ENCODE data around the gene SGPP2. TPM values are rescaled to one million over a fixed set of nuclear protein-coding genes. Genes with fewer than 3 reads are reported as not detected.
A peak's percentile ranks its signal among the peaks of the same experiment; 100 is the strongest.
"Not testable (repeated sequence)": the region's sequence is repeated elsewhere in the genome, so short reads cannot be mapped to it uniquely, and the experiment has no call there.

SGPP2 gene
- polyA plus RNA-seq, 2 of the 4 experiments (the other 2 are of a cell fraction) = 0.10 to 0.26 TPM

DNA sequence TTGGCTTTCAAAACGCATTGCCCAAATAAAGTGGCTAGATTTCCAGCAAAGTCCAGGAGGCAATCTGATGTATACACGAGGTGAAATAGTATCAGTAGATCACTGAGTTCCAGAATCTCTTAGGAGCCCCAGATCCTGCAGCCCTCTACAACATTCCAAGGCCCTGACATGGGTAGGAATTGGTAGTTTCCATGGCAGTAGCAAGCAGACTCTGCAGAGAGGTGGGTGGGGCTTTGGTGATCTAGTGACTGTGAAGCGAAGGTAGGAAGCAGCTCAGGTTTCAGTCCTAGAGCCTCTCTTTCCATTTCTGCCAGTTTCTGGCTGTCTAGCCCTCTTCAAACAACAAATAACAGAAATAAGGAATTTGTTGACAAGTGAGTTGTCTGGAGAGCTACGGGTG lies 13.8 kb upstream of the SGPP2 start (continued):
- TF ChIP-seq, protein P1, sequence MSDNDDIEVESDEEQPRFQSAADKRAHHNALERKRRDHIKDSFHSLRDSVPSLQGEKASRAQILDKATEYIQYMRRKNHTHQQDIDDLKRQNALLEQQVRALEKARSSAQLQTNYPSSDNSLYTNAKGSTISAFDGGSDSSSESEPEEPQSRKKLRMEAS (IDR thresholded peaks at IDR 0.05) = no peak
- no peak for TF ChIP-seq POLR2A (IDR thresholded peaks at IDR 0.05; ENCODE audit: low read length)

DNA sequence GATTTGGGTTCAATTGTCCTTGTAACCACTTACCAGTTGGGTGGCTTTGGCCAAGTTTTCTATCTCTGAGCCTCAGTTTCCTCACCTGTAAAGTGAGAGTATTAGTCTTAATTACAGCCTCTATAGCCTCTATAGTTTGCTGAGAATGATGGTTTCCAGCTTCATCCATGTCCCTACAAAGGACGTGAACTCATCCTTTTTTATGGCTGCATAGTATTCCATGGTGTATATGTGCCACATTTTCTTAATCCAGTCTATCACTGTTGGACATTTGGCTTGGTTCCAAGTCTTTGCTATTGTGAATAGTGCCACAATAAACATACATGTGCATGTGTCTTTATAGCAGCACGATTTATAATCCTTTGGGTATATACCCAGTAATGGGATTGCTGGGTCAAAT lies 12.0 kb upstream of the SGPP2 start:
- CTCF ChIA-PET; H3K4me2 ChIP-seq; FAIRE-seq; H3K4me3 ChIP-seq; H3K4me1 ChIP-seq; POLR2A ChIA-PET; H3K27ac ChIP-seq; ATAC-seq; DNase-seq (ENCODE audit: low read depth in 1 of 2, low spot score in 1 of 2): not testable (repeated sequence)
- WGBS (ENCODE audit: missing lambda C conversion rate) = 12% methylated on average over 2 of the region's 2 CpGs
- H3K9me3 ChIP-seq = peaks cover 12% of the 10 kb centered on the region; the same call in 2 of the 3 replicates

DNA sequence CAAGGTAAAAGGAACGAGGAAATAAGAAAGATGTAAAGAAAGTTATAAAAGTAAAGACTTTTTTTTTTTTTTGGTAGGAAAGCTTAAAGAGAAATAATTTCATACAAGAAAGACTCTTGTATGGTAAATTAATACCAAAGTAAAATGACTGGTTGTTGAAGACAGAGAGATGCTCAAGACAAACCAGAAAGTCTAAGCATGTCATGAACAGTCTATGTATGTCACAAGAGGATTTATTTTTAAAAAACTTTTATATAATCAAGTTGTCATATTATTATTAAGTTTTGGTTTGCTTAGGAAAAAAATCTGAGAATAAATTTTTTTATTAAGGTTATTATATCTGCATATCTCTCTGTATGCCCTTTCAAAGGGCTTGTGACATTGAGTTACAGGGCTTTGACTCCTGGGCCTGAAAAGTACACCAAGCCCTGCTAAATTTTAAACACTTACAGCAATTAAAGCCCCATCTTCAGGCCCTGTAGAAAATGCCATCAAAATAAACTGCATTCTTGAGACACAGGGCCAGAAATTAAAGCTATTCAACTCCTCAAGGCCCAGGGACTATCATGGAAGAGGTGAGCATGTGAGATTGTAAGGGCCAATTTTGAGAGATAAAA lies 10.9 kb upstream of the SGPP2 start:
- no peak for ATAC-seq
- peak; percentile 64 for TF ChIP-seq ZFP36 (IDR thresholded peaks at IDR 0.05; ENCODE audit: borderline replicate concordance, partially characterized antibody)
- no peak for TF ChIP-seq JUN (IDR thresholded peaks at IDR 0.05)
- Histone ChIP-seq H3K27ac (no peak overlapping the region), H3K9me3 (peaks cover 12% of the 10 kb centered on the region; the same call in 2 of the 3 replicates), H3K4me1 (no peaks in the 10 kb centered on the region), H3K4me3 (no peak overlapping the region), H3K4me2 (no peak overlapping the region)
- no peak for DNase-seq (ENCODE audit: low read depth in 1 of 2, low spot score in 1 of 2)
- CTCF ChIA-PET = no interaction called here
- no peak for FAIRE-seq
- POLR2A ChIA-PET = no interaction called here
- WGBS (ENCODE audit: missing lambda C conversion rate) = 0% methylated on average over 1 of the region's 1 CpG

DNA sequence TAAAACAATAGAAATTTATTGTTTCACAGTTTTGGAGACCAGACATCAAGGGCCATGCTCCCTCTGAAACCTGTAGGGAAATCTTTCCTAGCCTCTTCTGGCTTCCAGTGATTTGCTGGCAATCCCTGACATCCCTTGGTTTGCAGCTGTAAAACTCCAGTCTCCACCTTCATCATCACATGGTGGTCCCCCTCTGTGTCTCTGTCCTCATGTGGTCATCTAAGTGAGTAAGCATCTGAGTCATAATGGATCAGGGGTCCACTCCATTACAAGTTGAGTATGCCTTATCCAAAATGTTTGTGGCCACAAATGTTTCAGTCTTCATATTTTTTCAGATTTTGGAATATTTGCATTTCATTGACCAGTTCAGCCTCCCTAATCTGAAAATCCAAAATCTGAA lies 5.6 kb upstream of the SGPP2 start:
- DNase-seq (ENCODE audit: low read depth in 1 of 2, low spot score in 1 of 2) = no peak
- no peak for TF ChIP-seq EHMT2 (IDR thresholded peaks at IDR 0.05; ENCODE audit: low read depth)
- TF ChIP-seq, protein P2, sequence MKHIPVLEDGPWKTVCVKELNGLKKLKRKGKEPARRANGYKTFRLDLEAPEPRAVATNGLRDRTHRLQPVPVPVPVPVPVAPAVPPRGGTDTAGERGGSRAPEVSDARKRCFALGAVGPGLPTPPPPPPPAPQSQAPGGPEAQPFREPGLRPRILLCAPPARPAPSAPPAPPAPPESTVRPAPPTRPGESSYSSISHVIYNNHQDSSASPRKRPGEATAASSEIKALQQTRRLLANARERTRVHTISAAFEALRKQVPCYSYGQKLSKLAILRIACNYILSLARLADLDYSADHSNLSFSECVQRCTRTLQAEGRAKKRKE (CRISPR knock-in tag; IDR thresholded peaks at IDR 0.05; ENCODE audit: low read depth) = no peak
- no peak for TF ChIP-seq JUN (IDR thresholded peaks at IDR 0.05)
- no peak for TF ChIP-seq MYC (IDR thresholded peaks at IDR 0.05; ENCODE audit: borderline replicate concordance, low read length)
- TF ChIP-seq MAFK (IDR thresholded peaks at IDR 0.05; ENCODE audit: partially characterized antibody) = no peak
- TF ChIP-seq, protein P3, sequence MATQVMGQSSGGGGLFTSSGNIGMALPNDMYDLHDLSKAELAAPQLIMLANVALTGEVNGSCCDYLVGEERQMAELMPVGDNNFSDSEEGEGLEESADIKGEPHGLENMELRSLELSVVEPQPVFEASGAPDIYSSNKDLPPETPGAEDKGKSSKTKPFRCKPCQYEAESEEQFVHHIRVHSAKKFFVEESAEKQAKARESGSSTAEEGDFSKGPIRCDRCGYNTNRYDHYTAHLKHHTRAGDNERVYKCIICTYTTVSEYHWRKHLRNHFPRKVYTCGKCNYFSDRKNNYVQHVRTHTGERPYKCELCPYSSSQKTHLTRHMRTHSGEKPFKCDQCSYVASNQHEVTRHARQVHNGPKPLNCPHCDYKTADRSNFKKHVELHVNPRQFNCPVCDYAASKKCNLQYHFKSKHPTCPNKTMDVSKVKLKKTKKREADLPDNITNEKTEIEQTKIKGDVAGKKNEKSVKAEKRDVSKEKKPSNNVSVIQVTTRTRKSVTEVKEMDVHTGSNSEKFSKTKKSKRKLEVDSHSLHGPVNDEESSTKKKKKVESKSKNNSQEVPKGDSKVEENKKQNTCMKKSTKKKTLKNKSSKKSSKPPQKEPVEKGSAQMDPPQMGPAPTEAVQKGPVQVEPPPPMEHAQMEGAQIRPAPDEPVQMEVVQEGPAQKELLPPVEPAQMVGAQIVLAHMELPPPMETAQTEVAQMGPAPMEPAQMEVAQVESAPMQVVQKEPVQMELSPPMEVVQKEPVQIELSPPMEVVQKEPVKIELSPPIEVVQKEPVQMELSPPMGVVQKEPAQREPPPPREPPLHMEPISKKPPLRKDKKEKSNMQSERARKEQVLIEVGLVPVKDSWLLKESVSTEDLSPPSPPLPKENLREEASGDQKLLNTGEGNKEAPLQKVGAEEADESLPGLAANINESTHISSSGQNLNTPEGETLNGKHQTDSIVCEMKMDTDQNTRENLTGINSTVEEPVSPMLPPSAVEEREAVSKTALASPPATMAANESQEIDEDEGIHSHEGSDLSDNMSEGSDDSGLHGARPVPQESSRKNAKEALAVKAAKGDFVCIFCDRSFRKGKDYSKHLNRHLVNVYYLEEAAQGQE (IDR thresholded peaks at IDR 0.05) = no peak
- TF ChIP-seq HDAC2 (IDR thresholded peaks at IDR 0.05) = no peak
- no peak overlapping the region for H3K4me3 ChIP-seq
- CTCF ChIA-PET = no interaction called here
- no peaks in the 10 kb centered on the region for H3K4me1 ChIP-seq
- no peak for FAIRE-seq
- no peak overlapping the region for H3K27ac ChIP-seq
- no peak overlapping the region for H3K4me2 ChIP-seq
- ATAC-seq = no peak
- POLR2A ChIA-PET = no interaction called here
- H3K9me3 ChIP-seq = peaks cover 4% of the 10 kb centered on the region; the same call in 2 of the 3 replicates

DNA sequence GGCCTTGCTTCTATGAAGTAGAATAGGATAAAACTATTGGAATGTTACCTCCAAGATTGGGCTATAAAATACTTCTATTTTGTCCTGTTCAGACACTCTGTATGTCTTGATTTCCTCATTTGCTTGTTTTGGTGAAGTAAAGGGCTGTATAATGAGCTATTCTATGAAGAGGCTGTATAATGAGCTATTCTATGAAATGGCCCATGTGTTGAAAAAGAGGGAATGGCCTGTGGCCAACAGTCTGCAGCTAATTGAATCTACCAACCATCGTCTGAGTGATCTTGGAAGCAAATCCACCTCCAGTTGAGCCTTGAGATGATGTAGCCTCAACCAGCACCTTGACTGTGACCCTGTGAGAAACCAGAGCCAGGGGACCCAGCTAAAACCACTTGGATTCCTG lies 3.8 kb upstream of the SGPP2 start:
- ATAC-seq = no peak
- CTCF ChIA-PET = no interaction called here

More for the DNA sequence above, 3.8 kb upstream of the SGPP2 start:
- Histone ChIP-seq H3K4me2 (no peak overlapping the region), H3K27ac (no peak overlapping the region), H3K4me1 (no peaks in the 10 kb centered on the region), H3K4me3 (no peak overlapping the region), H3K9me3 (no peaks in the 10 kb centered on the region)
- no peak for FAIRE-seq
- WGBS (ENCODE audit: missing lambda C conversion rate) = 0% methylated on average over 1 of the region's 1 CpG
- POLR2A ChIA-PET = no interaction called here
- TF ChIP-seq RAD21 (conservative IDR thresholded peaks at IDR 0.05 in 1 of 2, IDR thresholded peaks at IDR 0.05 in 1 of 2) (no peak), NPAS2 (CRISPR knock-in tag; IDR thresholded peaks at IDR 0.05; ENCODE audit: borderline replicate concordance) (no peak), MAFK (IDR thresholded peaks at IDR 0.05; ENCODE audit: partially characterized antibody) (no peak), CHD2 (IDR thresholded peaks at IDR 0.05; ENCODE audit: low read length, partially characterized antibody) (no peak), NR3C1 (IDR thresholded peaks at IDR 0.05) (no peak), RARB (CRISPR knock-in tag; IDR thresholded peaks at IDR 0.05) (no peak), FOSL2 (IDR thresholded peaks at IDR 0.05) (no peak), FOSL2 (CRISPR knock-in tag; IDR thresholded peaks at IDR 0.05) (no peak)
- TF ChIP-seq, protein P4, sequence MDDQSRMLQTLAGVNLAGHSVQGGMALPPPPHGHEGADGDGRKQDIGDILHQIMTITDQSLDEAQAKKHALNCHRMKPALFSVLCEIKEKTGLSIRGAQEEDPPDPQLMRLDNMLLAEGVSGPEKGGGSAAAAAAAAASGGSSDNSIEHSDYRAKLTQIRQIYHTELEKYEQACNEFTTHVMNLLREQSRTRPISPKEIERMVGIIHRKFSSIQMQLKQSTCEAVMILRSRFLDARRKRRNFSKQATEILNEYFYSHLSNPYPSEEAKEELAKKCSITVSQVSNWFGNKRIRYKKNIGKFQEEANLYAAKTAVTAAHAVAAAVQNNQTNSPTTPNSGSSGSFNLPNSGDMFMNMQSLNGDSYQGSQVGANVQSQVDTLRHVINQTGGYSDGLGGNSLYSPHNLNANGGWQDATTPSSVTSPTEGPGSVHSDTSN (IDR thresholded peaks at IDR 0.05) = no peak
- TF ChIP-seq, protein P5, sequence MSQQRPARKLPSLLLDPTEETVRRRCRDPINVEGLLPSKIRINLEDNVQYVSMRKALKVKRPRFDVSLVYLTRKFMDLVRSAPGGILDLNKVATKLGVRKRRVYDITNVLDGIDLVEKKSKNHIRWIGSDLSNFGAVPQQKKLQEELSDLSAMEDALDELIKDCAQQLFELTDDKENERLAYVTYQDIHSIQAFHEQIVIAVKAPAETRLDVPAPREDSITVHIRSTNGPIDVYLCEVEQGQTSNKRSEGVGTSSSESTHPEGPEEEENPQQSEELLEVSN (IDR thresholded peaks at IDR 0.05; ENCODE audit: borderline replicate concordance, low read depth) = no peak
- TF ChIP-seq, protein P6, sequence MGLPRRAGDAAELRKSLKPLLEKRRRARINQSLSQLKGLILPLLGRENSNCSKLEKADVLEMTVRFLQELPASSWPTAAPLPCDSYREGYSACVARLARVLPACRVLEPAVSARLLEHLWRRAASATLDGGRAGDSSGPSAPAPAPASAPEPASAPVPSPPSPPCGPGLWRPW (IDR thresholded peaks at IDR 0.05) = no peak
- TF ChIP-seq, protein P7, sequence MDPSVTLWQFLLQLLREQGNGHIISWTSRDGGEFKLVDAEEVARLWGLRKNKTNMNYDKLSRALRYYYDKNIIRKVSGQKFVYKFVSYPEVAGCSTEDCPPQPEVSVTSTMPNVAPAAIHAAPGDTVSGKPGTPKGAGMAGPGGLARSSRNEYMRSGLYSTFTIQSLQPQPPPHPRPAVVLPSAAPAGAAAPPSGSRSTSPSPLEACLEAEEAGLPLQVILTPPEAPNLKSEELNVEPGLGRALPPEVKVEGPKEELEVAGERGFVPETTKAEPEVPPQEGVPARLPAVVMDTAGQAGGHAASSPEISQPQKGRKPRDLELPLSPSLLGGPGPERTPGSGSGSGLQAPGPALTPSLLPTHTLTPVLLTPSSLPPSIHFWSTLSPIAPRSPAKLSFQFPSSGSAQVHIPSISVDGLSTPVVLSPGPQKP (IDR thresholded peaks at IDR 0.05; ENCODE audit: low read depth, low read length) = no peak
- DNase-seq (ENCODE audit: low read depth in 1 of 2, low spot score in 1 of 2) = no peak

Measured in A549 (cell line).